Measurements from ENCODE around the gene WWOX. TPM values are rescaled to one million over a fixed set of nuclear protein-coding genes. Genes with fewer than 3 reads are reported as not detected.

The WWOX gene
- total and polyA plus RNA-seq, 2 of the 13 experiments (the other 11 are each of a cell fraction or from before 2014, with no cell fraction given), result 9.1 to 37.4 TPM

GRCh38 chr16:78252757-78253156 is 153.3 kb downstream of the WWOX start (continued):
- TF ChIP-seq PBX3 (CRISPR knock-in tag; IDR thresholded peaks at IDR 0.05; ENCODE audit: borderline replicate concordance) (no peak), BATF2 (CRISPR knock-in tag; IDR thresholded peaks at IDR 0.05) (no peak), ZNF746 (CRISPR knock-in tag; IDR thresholded peaks at IDR 0.05) (no peak), CEBPB (IDR thresholded peaks at IDR 0.05; ENCODE audit: borderline replicate concordance, low read depth, low read length) (peak; percentile 97), FOXK1 (CRISPR knock-in tag; IDR thresholded peaks at IDR 0.05; ENCODE audit: borderline replicate concordance, low read depth) (peak; percentile 97), FOXJ3 (CRISPR knock-in tag; IDR thresholded peaks at IDR 0.05; ENCODE audit: borderline replicate concordance) (peak; percentile 97), ZNF770 (CRISPR knock-in tag; IDR thresholded peaks at IDR 0.05) (peak; percentile 40; the same call in 1 of the 2 replicates), BHLHE40 (IDR thresholded peaks at IDR 0.05; ENCODE audit: low read length) (no peak), SNRNP70 (IDR thresholded peaks at IDR 0.05; ENCODE audit: low read depth, low read length) (no peak), SETDB1 (CRISPR knock-in tag; IDR thresholded peaks at IDR 0.05; ENCODE audit: borderline replicate concordance) (no peak), SSRP1 (CRISPR knock-in tag; IDR thresholded peaks at IDR 0.05) (no peak), GABPB1 (CRISPR knock-in tag; IDR thresholded peaks at IDR 0.05) (no peak), EEA1 (CRISPR knock-in tag; IDR thresholded peaks at IDR 0.05; ENCODE audit: borderline replicate concordance) (no peak), FOXA1 (IDR thresholded peaks at IDR 0.05) (peak; percentile 86), FOXA1 (CRISPR knock-in tag; IDR thresholded peaks at IDR 0.05) (peak; percentile 88), GATAD2A (CRISPR knock-in tag; IDR thresholded peaks at IDR 0.05) (peak; percentile 100), RFXAP (CRISPR knock-in tag; IDR thresholded peaks at IDR 0.05; ENCODE audit: borderline replicate concordance) (no peak), ZNF550 (CRISPR knock-in tag; IDR thresholded peaks at IDR 0.05; ENCODE audit: borderline replicate concordance) (no peak), NR2F6 (IDR thresholded peaks at IDR 0.05) (peak; percentile 76), NR2F6 (CRISPR knock-in tag; IDR thresholded peaks at IDR 0.05) (peak; percentile 66), ZNF20 (CRISPR knock-in tag; IDR thresholded peaks at IDR 0.05) (no peak)
- TF ChIP-seq, protein P1, sequence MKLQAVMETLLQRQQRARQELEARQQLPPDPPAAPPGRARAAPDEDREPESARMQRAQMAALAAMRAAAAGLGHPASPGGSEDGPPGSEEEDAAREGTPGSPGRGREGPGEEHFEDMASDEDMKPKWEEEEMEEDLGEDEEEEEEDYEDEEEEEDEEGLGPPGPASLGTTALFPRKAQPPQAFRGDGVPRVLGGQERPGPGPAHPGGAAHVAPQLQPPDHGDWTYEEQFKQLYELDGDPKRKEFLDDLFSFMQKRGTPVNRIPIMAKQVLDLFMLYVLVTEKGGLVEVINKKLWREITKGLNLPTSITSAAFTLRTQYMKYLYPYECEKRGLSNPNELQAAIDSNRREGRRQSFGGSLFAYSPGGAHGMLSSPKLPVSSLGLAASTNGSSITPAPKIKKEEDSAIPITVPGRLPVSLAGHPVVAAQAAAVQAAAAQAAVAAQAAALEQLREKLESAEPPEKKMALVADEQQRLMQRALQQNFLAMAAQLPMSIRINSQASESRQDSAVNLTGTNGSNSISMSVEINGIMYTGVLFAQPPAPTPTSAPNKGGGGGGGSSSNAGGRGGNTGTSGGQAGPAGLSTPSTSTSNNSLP (IDR thresholded peaks at IDR 0.05; ENCODE audit: low read depth, low read length), result peak; percentile 100
- TF ChIP-seq, protein P2, sequence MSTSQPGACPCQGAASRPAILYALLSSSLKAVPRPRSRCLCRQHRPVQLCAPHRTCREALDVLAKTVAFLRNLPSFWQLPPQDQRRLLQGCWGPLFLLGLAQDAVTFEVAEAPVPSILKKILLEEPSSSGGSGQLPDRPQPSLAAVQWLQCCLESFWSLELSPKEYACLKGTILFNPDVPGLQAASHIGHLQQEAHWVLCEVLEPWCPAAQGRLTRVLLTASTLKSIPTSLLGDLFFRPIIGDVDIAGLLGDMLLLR (CRISPR knock-in tag; IDR thresholded peaks at IDR 0.05), result no peak
- TF ChIP-seq, protein P3, sequence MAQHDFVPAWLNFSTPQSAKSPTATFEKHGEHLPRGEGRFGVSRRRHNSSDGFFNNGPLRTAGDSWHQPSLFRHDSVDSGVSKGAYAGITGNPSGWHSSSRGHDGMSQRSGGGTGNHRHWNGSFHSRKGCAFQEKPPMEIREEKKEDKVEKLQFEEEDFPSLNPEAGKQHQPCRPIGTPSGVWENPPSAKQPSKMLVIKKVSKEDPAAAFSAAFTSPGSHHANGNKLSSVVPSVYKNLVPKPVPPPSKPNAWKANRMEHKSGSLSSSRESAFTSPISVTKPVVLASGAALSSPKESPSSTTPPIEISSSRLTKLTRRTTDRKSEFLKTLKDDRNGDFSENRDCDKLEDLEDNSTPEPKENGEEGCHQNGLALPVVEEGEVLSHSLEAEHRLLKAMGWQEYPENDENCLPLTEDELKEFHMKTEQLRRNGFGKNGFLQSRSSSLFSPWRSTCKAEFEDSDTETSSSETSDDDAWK (CRISPR knock-in tag; IDR thresholded peaks at IDR 0.05), result no peak
- TF ChIP-seq, protein P4, sequence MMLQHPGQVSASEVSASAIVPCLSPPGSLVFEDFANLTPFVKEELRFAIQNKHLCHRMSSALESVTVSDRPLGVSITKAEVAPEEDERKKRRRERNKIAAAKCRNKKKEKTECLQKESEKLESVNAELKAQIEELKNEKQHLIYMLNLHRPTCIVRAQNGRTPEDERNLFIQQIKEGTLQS (CRISPR knock-in tag; IDR thresholded peaks at IDR 0.05), result no peak; the same call in 1 of the 2 replicates
